GM19324 (cell line): ENCODE data around the gene FHAD1.
"Not testable (repeated sequence)": the region's sequence is repeated elsewhere in the genome, so short reads cannot be mapped to it uniquely, and the experiment has no call there.

Experiments
- ATAC-seq: cut with Tn5 transposase; IDR thresholded peaks from one replicate; pipeline ENCODE4 v1.9.1; 2021; ENCODE audit warnings: mild to moderate bottlenecking, moderate library complexity; ENCODE audit not compliant: unreplicated experiment, low FRiP score

The FHAD1 gene

GRCh38 chr1:15388201-15388880 lies 141.3 kb downstream of the FHAD1 start:
- no peak for ATAC-seq

- not testable (repeated sequence) for ATAC-seq
Observed at GRCh38 chr1:15389828-15390227, 142.8 kb downstream of the FHAD1 start.

GRCh38 chr1:15390667-15391066 lies 143.6 kb downstream of the FHAD1 start:
- no peak for ATAC-seq

- ATAC-seq: no peak
Observed at GRCh38 chr1:15391366-15391765, 144.3 kb downstream of the FHAD1 start.

- ATAC-seq: no peak
Observed at GRCh38 chr1:15393475-15394257, 146.6 kb downstream of the FHAD1 start.

- ATAC-seq: no peak
Observed at GRCh38 chr1:15394258-15394690, 147.3 kb downstream of the FHAD1 start.

GRCh38 chr1:15397236-15397635 lies 150.2 kb downstream of the FHAD1 start:
- ATAC-seq: no peak

GRCh38 chr1:15399710-15400109 lies 152.7 kb downstream of the FHAD1 start:
- ATAC-seq: no peak

GRCh38 chr1:15400627-15401026 lies 153.6 kb downstream of the FHAD1 start:
- no peak for ATAC-seq

GRCh38 chr1:15401391-15402055 lies 154.5 kb downstream of the FHAD1 start:
- ATAC-seq: no peak

- ATAC-seq: no peak
Observed at GRCh38 chr1:15402809-15403450, 155.9 kb downstream of the FHAD1 start.

- no peak for ATAC-seq
Observed at GRCh38 chr1:15403962-15404580, 157.0 kb downstream of the FHAD1 start.

GRCh38 chr1:15405106-15405850 lies 158.3 kb downstream of the FHAD1 start:
- no peak for ATAC-seq

GRCh38 chr1:15406614-15407559 lies 159.9 kb downstream of the FHAD1 start:
- ATAC-seq: no peak

- ATAC-seq: no peak
Observed at GRCh38 chr1:15407580-15407979, 160.6 kb downstream of the FHAD1 start.

- ATAC-seq: no peak
Observed at GRCh38 chr1:15408890-15409387, 161.9 kb downstream of the FHAD1 start.

- ATAC-seq: peak; percentile 76
Observed at GRCh38 chr1:15409388-15410222, 162.6 kb downstream of the FHAD1 start, which contains the start of gene EFHD2. EFHD2 (plus strand) TSS chr1:15409888; CDS start chr1:15409972, 84 bp downstream.
